Body of pancreas (tissue), 4 donors: ENCODE results near the gene SHC4. TPM values are rescaled to one million over a fixed set of nuclear protein-coding genes. Genes with fewer than 3 reads are reported as not detected.

Source experiments
- ATAC-seq: fragments of 150-250 bp; one replicate; pipeline ENCODE4 v1.9.1; 2016
- DNase-seq, 4 donors: peaks; one replicate each; pipeline ENCODE4 v3.0.0-alpha.2; 2019
- H3K27ac ChIP-seq, 4 donors: fragments of 200-600 bp; sonication (generic); 1 replicate in 3 of 4; 2 replicates in 1 of 4; pipeline versions ENCODE4 v1.5.1 to v1.6.1; 2016 to 2019; ENCODE audit warnings: mild to moderate bottlenecking in 1 of 4, mixed read lengths in 1 of 4, moderate library complexity in 1 of 4
- H3K27me3 ChIP-seq, 2 donors: fragments of 200-600 bp; sonication (generic); one replicate each; pipeline ENCODE4 v1.6.0; 2016; ENCODE audit warnings: mild to moderate bottlenecking in 1 of 2
- H3K36me3 ChIP-seq, 2 donors: fragments of 200-600 bp; sonication (generic); replicated peaks in 1 of 2; 2 replicates each; pipeline ENCODE4 v1.5.1; 2016; ENCODE audit warnings: low read depth in 2 of 2; ENCODE audit not compliant: insufficient read depth in 1 of 2
- H3K4me1 ChIP-seq: fragments of 200-600 bp; sonication (generic); one replicate; pipeline ENCODE4 v1.6.0; 2016
- H3K4me3 ChIP-seq, 2 donors: fragments of 200-600 bp; sonication (generic); 1 replicate in 1 of 2; 2 replicates in 1 of 2; pipeline ENCODE4 v1.5.1; 2016 to 2019
- H3K9me3 ChIP-seq, 3 donors: fragments of 200-600 bp; sonication (generic); 1 replicate in 2 of 3; 2 replicates in 1 of 3; pipeline ENCODE4 v1.5.1; 2016
- CTCF ChIP-seq, 7 experiments: fragments of 450-650 bp in 4 of 7; fragments of 200-600 bp in 3 of 7; sonication (generic) in 3 of 7; IDR thresholded peaks; one replicate each; pipeline ENCODE4 v1.5.1; 2016 to 2019; ENCODE audit warnings: antibody characterized with exemption in 7 of 7
- POLR2A ChIP-seq, 3 donors: fragments of 450-650 bp; IDR thresholded peaks; one replicate each; pipeline ENCODE4 v1.6.1; 2016; ENCODE audit warnings: antibody characterized with exemption in 3 of 3, mild to moderate bottlenecking in 2 of 3
- WGBS, 2 donors: methylation state at CpG; one replicate each; pipeline ENCODE4 v1.1.5; 2017; 5-methylcytosine and 5-hydroxymethylcytosine counted together
- intact Hi-C: fragments of 100-400 bp; cut with DNase I; formaldehyde crosslinking; loops from one replicate; pipeline ENCODE4 v1.15.1; 2023
- total RNA-seq, 2 donors: library from RNA; depleted of rRNA; stranded (reverse); fragments of >200 nt; gene quantifications; one replicate each; pipeline ENCODE4 v1.1.0, GENCODE V29; 2016

Gene SHC4
- total RNA-seq, 2 donors from 2014 or later = 0.78 TPM; not detected in 1

- 57 to 69% methylated on average over 2 of the region's 2 CpGs for WGBS, 2 donors
- no peak for ATAC-seq
- TF ChIP-seq CTCF (IDR thresholded peaks at IDR 0.05) (no peak), POLR2A (IDR thresholded peaks at IDR 0.05) (no peak)
Observed at GRCh38 chr15:48782911-48783310, 180.8 kb downstream of the SHC4 start.

GRCh38 chr15:48781481-48782081 is 182.1 kb downstream of the SHC4 start:
- DNase-seq = no peak

More at GRCh38 chr15:48782911-48783310, 180.8 kb downstream of the SHC4 start:
- intact Hi-C loops = no loop called here
- no peak for DNase-seq
- peaks cover 0 to 4% of the 10 kb centered on the region in 2 donors for H3K36me3 ChIP-seq
- peaks cover 13% of the 10 kb centered on the region for H3K4me1 ChIP-seq
- no peaks in the 10 kb centered on the region for H3K9me3 ChIP-seq
- H3K27ac ChIP-seq = no peak overlapping the region
- no peaks in the 10 kb centered on the region for H3K27me3 ChIP-seq
- H3K4me3 ChIP-seq = no peak overlapping the region

DNA sequence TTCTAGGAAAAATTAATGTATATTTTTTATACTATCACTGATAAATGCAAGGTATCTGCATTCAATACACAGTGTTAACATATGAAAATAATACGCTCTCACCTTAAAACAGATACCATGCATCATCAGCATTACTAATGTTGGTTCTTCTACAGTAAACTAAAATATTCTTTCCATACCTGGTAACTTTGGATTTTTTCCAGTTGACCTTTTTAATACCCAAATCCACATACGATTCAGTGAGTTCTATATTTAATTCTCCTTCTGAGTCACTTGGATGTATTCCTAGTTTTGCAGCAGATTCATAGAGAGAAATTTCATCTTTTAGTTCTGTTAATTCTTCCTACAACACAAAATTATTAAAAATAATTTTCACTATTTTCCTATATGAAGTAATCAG is 182.7 kb downstream of the SHC4 start:
- Histone ChIP-seq H3K27ac (no peak overlapping the region), H3K4me3 (no peak overlapping the region), H3K36me3 (peaks cover 0 to 4% of the 10 kb centered on the region in 2 donors), H3K9me3 (no peaks in the 10 kb centered on the region), H3K4me1 (peaks cover 13% of the 10 kb centered on the region), H3K27me3 (no peaks in the 10 kb centered on the region)
- TF ChIP-seq CTCF (IDR thresholded peaks at IDR 0.05) (no peak), POLR2A (IDR thresholded peaks at IDR 0.05) (no peak)
- DNase-seq (no peak), ATAC-seq (no peak)
- WGBS, 2 donors = 88 to 92% methylated on average over 2 of the region's 2 CpGs
- intact Hi-C loops = no loop called here

More at GRCh38 chr15:48781481-48782081, 182.1 kb downstream of the SHC4 start:
- Histone ChIP-seq H3K36me3 (peaks cover 0 to 4% of the 10 kb centered on the region in 2 donors), H3K9me3 (no peaks in the 10 kb centered on the region), H3K27me3 (no peaks in the 10 kb centered on the region), H3K27ac (no peak overlapping the region), H3K4me1 (peaks cover 13% of the 10 kb centered on the region), H3K4me3 (no peak overlapping the region)
- intact Hi-C loops = no loop called here
- 95 to 99% methylated on average over 5 of the region's 5 CpGs for WGBS, 2 donors
- no peak for ATAC-seq
- TF ChIP-seq CTCF (IDR thresholded peaks at IDR 0.05) (no peak), POLR2A (IDR thresholded peaks at IDR 0.05) (no peak)

- H3K4me3 ChIP-seq = no peak overlapping the region
- DNase-seq (no peak), ATAC-seq (no peak)
- no peaks in the 10 kb centered on the region for H3K4me1 ChIP-seq
- no peaks in the 10 kb centered on the region for H3K27me3 ChIP-seq
- no peaks in the 10 kb centered on the region for H3K9me3 ChIP-seq
- WGBS, 2 donors = 81 to 82% methylated on average over 10 of the region's 10 CpGs
- intact Hi-C loops = no loop called here
- no peak overlapping the region for H3K27ac ChIP-seq
- TF ChIP-seq CTCF (IDR thresholded peaks at IDR 0.05) = no peak
- no peak for TF ChIP-seq POLR2A (IDR thresholded peaks at IDR 0.05)
- H3K36me3 ChIP-seq = peaks cover 0 to 3% of the 10 kb centered on the region in 2 donors
Observed at GRCh38 chr15:48778331-48778730, 185.4 kb downstream of the SHC4 start.
